ENCODE results near the gene PNCK. TPM values are rescaled to one million over a fixed set of nuclear protein-coding genes. Genes with fewer than 3 reads are reported as not detected.

PNCK gene
- total RNA-seq, 1 experiment from 2014 or later = 1.1 TPM

- DNase-seq = no peak
- Mint-ChIP-seq H3K4me3 (ENCODE audit: low read depth, unreplicated experiment) (no peak overlapping the region), H3K27me3 (ENCODE audit: unreplicated experiment) (peaks cover 67% of the 10 kb centered on the region), H3K36me3 (ENCODE audit: insufficient read depth, unreplicated experiment) (peaks cover 6% of the 10 kb centered on the region), H3K4me1 (ENCODE audit: low read depth, unreplicated experiment) (peaks cover 7% of the 10 kb centered on the region), H3K27ac (ENCODE audit: unreplicated experiment) (no peak overlapping the region), H3K9me3 (ENCODE audit: low read depth, unreplicated experiment) (no peaks in the 10 kb centered on the region)
- BruUV-seq (replicated peaks) = no TSS peak
- TF ChIP-seq CTCF (IDR thresholded peaks at IDR 0.05; ENCODE audit: unreplicated experiment) = no peak
- CTCF ChIA-PET = interaction anchor here (1.4 kb wide), 1 partner anchor 9 kb away, joined by 5 read pairs; no protein-coding TSS in a partner anchor
- intact Hi-C loops (cut with micrococcal nuclease; ENCODE audit: unreplicated experiment) = no loop called here
These were observed 28.5 kb downstream of the PNCK start for GRCh38 chrX:153645151-153645550.

GRCh38 chrX:153644356-153645125 lies 29.1 kb downstream of the PNCK start:
- CTCF ChIA-PET = interaction anchor here (0.6 to 1.4 kb wide), 2 partner anchors 8 to 24 kb away, joined by 3 to 5 read pairs; no protein-coding TSS in a partner anchor
- H3K36me3 Mint-ChIP-seq (ENCODE audit: insufficient read depth, unreplicated experiment) = peaks cover 6% of the 10 kb centered on the region
- H3K27ac Mint-ChIP-seq (ENCODE audit: unreplicated experiment) = no peak overlapping the region
- intact Hi-C loops (cut with micrococcal nuclease; ENCODE audit: unreplicated experiment) = no loop called here
- no peak overlapping the region for H3K4me3 Mint-ChIP-seq (ENCODE audit: low read depth, unreplicated experiment)
- peaks cover 73% of the 10 kb centered on the region for H3K27me3 Mint-ChIP-seq (ENCODE audit: unreplicated experiment)
- no peaks in the 10 kb centered on the region for H3K9me3 Mint-ChIP-seq (ENCODE audit: low read depth, unreplicated experiment)
- BruUV-seq (replicated peaks) = no TSS peak
- no peak for DNase-seq
- peaks cover 7% of the 10 kb centered on the region for H3K4me1 Mint-ChIP-seq (ENCODE audit: low read depth, unreplicated experiment)
- TF ChIP-seq CTCF (IDR thresholded peaks at IDR 0.05; ENCODE audit: unreplicated experiment) = peak; percentile 10

GRCh38 chrX:153643431-153644351 lies 29.9 kb downstream of the PNCK start:
- Mint-ChIP-seq H3K27ac (ENCODE audit: unreplicated experiment) (no peak overlapping the region), H3K4me3 (ENCODE audit: low read depth, unreplicated experiment) (no peak overlapping the region), H3K4me1 (ENCODE audit: low read depth, unreplicated experiment) (peaks cover 7% of the 10 kb centered on the region), H3K9me3 (ENCODE audit: low read depth, unreplicated experiment) (no peaks in the 10 kb centered on the region), H3K27me3 (ENCODE audit: unreplicated experiment) (peaks cover 82% of the 10 kb centered on the region), H3K36me3 (ENCODE audit: insufficient read depth, unreplicated experiment) (peaks cover 6% of the 10 kb centered on the region)
- no peak for TF ChIP-seq CTCF (IDR thresholded peaks at IDR 0.05; ENCODE audit: unreplicated experiment)
- DNase-seq = no peak
- BruUV-seq (replicated peaks) = no TSS peak
- CTCF ChIA-PET = interaction anchor here (0.6 to 1.4 kb wide), 2 partner anchors 7 to 24 kb away, joined by 3 to 5 read pairs; no protein-coding TSS in a partner anchor
- intact Hi-C loops (cut with micrococcal nuclease; ENCODE audit: unreplicated experiment) = no loop called here

- TF ChIP-seq CTCF (IDR thresholded peaks at IDR 0.05; ENCODE audit: unreplicated experiment) = no peak
- BruUV-seq (replicated peaks) = no TSS peak
- no peak for DNase-seq
- Mint-ChIP-seq H3K27ac (ENCODE audit: unreplicated experiment) (no peak overlapping the region), H3K4me1 (ENCODE audit: low read depth, unreplicated experiment) (peaks cover 7% of the 10 kb centered on the region), H3K36me3 (ENCODE audit: insufficient read depth, unreplicated experiment) (peaks cover 6% of the 10 kb centered on the region), H3K27me3 (ENCODE audit: unreplicated experiment) (peaks cover 90% of the 10 kb centered on the region), H3K4me3 (ENCODE audit: low read depth, unreplicated experiment) (no peak overlapping the region), H3K9me3 (ENCODE audit: low read depth, unreplicated experiment) (no peaks in the 10 kb centered on the region)
- CTCF ChIA-PET = interaction anchor here (0.6 kb wide), 1 partner anchor 24 kb away, joined by 3 read pairs; no protein-coding TSS in a partner anchor
- intact Hi-C loops (cut with micrococcal nuclease; ENCODE audit: unreplicated experiment) = no loop called here
These were observed 30.8 kb downstream of the PNCK start for GRCh38 chrX:153642655-153643430.

Data from Calu3 (cell line).